Smooth muscle cell (in vitro differentiated cells): ENCODE measurements around the gene PLLP. TPM values are rescaled to one million over a fixed set of nuclear protein-coding genes. Genes with fewer than 3 reads are reported as not detected.

Experiments used
- DNase-seq: peaks from one replicate; lab custom pipeline; 2025; ENCODE audit not compliant: unreplicated experiment; lab: John Stamatoyannopoulos, UW
- H2AFZ ChIP-seq: fragments of 200-600 bp; sonication (generic); 2 replicates; pipeline ENCODE4 v1.6.0; 2016; ENCODE audit warnings: antibody characterized with exemption, low read depth, mild to moderate bottlenecking
- H3F3A ChIP-seq: fragments of 200-600 bp; sonication (generic); 2 replicates; pipeline ENCODE4 v1.6.0; 2017; ENCODE audit warnings: antibody characterized with exemption, low read depth
- H3K27ac ChIP-seq: fragments of 200-600 bp; sonication (generic); 2 replicates; pipeline ENCODE4 v1.5.1; 2016; ENCODE audit warnings: low read depth, mild to moderate bottlenecking
- H3K27me3 ChIP-seq: fragments of 200-600 bp; sonication (generic); 2 replicates; pipeline ENCODE4 v1.6.1; 2016; ENCODE audit warnings: low read depth, mild to moderate bottlenecking
- H3K36me3 ChIP-seq: fragments of 200-600 bp; sonication (generic); 2 replicates; pipeline ENCODE4 v1.5.1; 2016; ENCODE audit warnings: low read depth
- H3K4me1 ChIP-seq: fragments of 200-600 bp; sonication (generic); 2 replicates; pipeline ENCODE4 v1.5.1; 2016; ENCODE audit warnings: low read depth
- H3K4me2 ChIP-seq: fragments of 200-600 bp; sonication (generic); 2 replicates; pipeline ENCODE4 v1.6.0; 2016; ENCODE audit warnings: mild to moderate bottlenecking
- H3K4me3 ChIP-seq: fragments of 200-600 bp; sonication (generic); 2 replicates; pipeline ENCODE4 v1.5.1; 2016; ENCODE audit warnings: mild to moderate bottlenecking
- H3K79me2 ChIP-seq: fragments of 200-600 bp; sonication (generic); 2 replicates; pipeline ENCODE4 v1.6.0; 2016; ENCODE audit warnings: low read depth, mild to moderate bottlenecking
- H3K9ac ChIP-seq: fragments of 200-600 bp; sonication (generic); 2 replicates; pipeline ENCODE4 v1.6.0; 2016; ENCODE audit warnings: low read depth
- H3K9me3 ChIP-seq: fragments of 200-600 bp; sonication (generic); replicated peaks from 2 replicates; pipeline ENCODE4 v1.5.1; 2016; ENCODE audit warnings: low read depth
- H4K20me1 ChIP-seq: fragments of 200-600 bp; sonication (generic); 2 replicates; pipeline ENCODE4 v1.6.0; 2016; ENCODE audit warnings: low read depth
- WGBS: methylation state at CpG from one replicate; pipeline ENCODE4 v1.1.7; 2016; ENCODE audit warnings: low lambda C conversion rate; 5-methylcytosine and 5-hydroxymethylcytosine counted together
- polyA plus RNA-seq: library from polyadenylated mRNA; unstranded; fragments of >200 nt; fragmentation: Nextera tagmentation; extraction: Ambion mirVana; gene quantifications from 2 replicates; pipeline ENCODE4 v1.2.1, GENCODE V29; 2016
- total RNA-seq: library from RNA; depleted of rRNA; stranded (reverse); fragments of >200 nt; gene quantifications from 2 replicates; pipeline ENCODE4 v1.2.3, GENCODE V29; 2014
- TF ChIP-seq, protein P1 (sequence below): fragments of 200-600 bp; sonication (generic); IDR thresholded peaks from 2 replicates; pipeline ENCODE4 v1.5.1; 2017; ENCODE audit warnings: borderline replicate concordance, mild to moderate bottlenecking, antibody characterized with exemption; ENCODE audit not compliant: insufficient read depth, poor library complexity, severe bottlenecking

PLLP gene
- total and polyA plus RNA-seq, 2 experiments from 2014 or later, result 0.59 TPM; not detected in 1

DNA sequence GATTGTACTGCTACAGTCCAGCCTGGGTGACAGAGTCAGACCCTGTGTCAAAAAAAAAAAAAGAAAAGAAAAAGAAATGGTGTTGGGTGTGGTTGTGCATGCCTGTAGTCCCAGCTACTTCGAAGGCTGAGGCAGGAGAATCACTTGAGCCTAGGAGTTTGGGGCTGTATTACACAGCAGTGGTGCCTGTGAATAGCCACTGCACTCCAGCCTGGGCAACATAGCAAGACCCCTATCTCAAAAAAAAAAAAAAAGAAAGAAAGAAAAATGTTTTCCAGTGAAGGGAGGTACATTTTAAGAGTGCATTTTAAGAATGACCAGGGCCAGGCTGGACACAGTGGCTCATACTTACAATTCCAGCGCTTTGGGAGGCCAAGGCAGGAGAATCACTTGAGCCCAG is 33.1 kb downstream of the PLLP start:
- H3F3A ChIP-seq, result no peaks in the 10 kb centered on the region
- no peak overlapping the region for H3K9ac ChIP-seq
- no peak overlapping the region for H2AFZ ChIP-seq
- H3K9me3 ChIP-seq, result no peaks in the 10 kb centered on the region
- H3K27me3 ChIP-seq, result no peaks in the 10 kb centered on the region
- no peak overlapping the region for H3K4me3 ChIP-seq
- H3K79me2 ChIP-seq, result peaks cover 2% of the 10 kb centered on the region
- no peaks in the 10 kb centered on the region for H3K4me1 ChIP-seq
- no peak overlapping the region for H3K4me2 ChIP-seq
- H3K27ac ChIP-seq, result no peak overlapping the region
- H3K36me3 ChIP-seq, result peaks cover 8% of the 10 kb centered on the region
- TF ChIP-seq, protein P1, sequence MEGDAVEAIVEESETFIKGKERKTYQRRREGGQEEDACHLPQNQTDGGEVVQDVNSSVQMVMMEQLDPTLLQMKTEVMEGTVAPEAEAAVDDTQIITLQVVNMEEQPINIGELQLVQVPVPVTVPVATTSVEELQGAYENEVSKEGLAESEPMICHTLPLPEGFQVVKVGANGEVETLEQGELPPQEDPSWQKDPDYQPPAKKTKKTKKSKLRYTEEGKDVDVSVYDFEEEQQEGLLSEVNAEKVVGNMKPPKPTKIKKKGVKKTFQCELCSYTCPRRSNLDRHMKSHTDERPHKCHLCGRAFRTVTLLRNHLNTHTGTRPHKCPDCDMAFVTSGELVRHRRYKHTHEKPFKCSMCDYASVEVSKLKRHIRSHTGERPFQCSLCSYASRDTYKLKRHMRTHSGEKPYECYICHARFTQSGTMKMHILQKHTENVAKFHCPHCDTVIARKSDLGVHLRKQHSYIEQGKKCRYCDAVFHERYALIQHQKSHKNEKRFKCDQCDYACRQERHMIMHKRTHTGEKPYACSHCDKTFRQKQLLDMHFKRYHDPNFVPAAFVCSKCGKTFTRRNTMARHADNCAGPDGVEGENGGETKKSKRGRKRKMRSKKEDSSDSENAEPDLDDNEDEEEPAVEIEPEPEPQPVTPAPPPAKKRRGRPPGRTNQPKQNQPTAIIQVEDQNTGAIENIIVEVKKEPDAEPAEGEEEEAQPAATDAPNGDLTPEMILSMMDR, result no peak
- no peak for DNase-seq
- no peaks in the 10 kb centered on the region for H4K20me1 ChIP-seq
- WGBS, result 100% methylated on average over 2 of the region's 2 CpGs

DNA sequence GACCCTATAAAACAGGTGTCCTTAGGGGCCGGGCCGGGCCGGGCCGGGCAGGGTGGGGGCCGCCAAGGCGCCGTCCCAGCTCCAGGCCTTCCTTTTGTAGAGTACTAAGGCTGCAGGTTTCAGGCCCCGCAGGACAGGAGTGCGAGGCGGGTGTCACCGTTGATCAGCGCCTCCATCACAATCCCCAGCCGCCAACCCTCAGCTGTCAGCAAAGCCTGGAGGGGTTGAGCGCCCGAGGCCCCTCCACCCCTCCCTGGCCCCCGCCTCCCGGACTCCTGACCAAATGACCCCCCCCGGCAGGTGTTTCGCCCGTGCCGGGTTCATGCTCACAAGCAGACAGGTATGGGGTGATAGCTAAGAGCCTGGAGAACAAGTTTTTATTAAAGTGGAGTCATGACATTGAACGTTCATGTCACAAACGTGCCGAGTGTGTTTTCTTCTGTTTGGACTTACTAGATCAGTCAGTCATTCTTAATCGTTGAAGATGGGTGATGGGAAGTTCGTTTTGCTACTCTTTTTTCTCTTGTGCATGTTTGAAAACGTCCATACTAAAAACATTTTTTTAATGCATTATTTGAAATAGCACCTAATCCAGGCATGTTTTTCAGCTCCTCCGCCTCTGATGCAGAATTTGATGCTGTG is 38.9 kb downstream of the PLLP start:
- DNase-seq, result no peak
- Histone ChIP-seq H4K20me1 (no peaks in the 10 kb centered on the region), H3K4me2 (peak overlapping the region; percentile 97), H3K9me3 (no peaks in the 10 kb centered on the region), H3K79me2 (peaks cover 14% of the 10 kb centered on the region), H3K9ac (peak overlapping the region; percentile 85), H2AFZ (peak overlapping the region; percentile 81), H3K36me3 (peaks cover 8% of the 10 kb centered on the region), H3F3A (peaks cover 21% of the 10 kb centered on the region), H3K4me3 (peak overlapping the region; percentile 88), H3K27ac (peak overlapping the region; percentile 66), H3K4me1 (peaks cover 4% of the 10 kb centered on the region), H3K27me3 (no peaks in the 10 kb centered on the region)
- TF ChIP-seq, protein P1, result no peak
- 8% methylated on average over 28 of the region's 28 CpGs for WGBS

DNA sequence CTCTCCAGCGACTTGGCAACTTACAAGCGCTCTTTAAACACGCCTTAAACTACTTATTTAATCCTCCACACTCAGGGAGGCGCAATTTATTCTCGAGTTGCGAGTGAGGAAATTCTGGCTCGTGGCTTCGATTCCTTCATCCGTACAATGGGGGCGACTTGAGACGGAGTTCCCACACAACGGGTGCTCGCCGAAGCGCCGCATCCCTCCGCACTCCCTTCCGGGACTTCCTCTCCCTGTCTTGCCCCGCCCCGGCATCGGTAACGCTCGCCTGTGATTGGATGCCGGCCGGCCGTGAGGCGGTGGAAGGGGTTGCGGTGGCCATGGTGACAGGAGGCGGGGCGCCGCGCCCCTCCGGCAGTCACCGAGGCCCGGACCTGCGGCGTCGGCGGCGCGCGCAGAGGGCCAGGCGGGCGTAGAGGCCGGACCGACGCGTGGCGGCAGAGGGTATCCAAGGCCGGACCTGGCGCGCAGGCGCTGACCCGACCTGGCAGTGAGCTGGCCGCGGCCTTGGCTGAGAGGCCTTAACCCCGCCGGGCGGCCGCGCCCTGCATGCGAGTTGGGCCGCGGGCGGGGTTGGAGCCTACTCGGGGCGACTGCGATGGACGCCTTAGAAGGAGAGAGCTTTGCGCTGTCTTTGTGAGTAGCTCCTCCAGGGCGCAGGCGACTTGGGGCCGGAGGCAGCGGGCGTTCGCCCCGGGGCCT is 39.6 kb downstream of the PLLP start, which contains the start of gene ARL2BP:
TSS of gene ARL2BP (plus strand) at position 493 of the 705 bp plus-strand sequence. CDS start at position 602, 109 bp downstream.
- under 1% methylated on average over 66 of the region's 77 CpGs for WGBS
- TF ChIP-seq, protein P1, result no peak
- Histone ChIP-seq H4K20me1 (no peaks in the 10 kb centered on the region), H3K36me3 (peaks cover 8% of the 10 kb centered on the region), H3K27ac (peak within 1 kb of the TSS; percentile 70), H2AFZ (peak within 1 kb of the TSS; percentile 83), H3K9ac (peak within 1 kb of the TSS; percentile 85), H3F3A (peaks cover 28% of the 10 kb centered on the region), H3K9me3 (no peaks in the 10 kb centered on the region), H3K4me2 (peak within 1 kb of the TSS; percentile 97), H3K79me2 (peaks cover 14% of the 10 kb centered on the region), H3K4me1 (peaks cover 4% of the 10 kb centered on the region), H3K27me3 (no peaks in the 10 kb centered on the region), H3K4me3 (peak within 1 kb of the TSS; percentile 88)
- peak; percentile 84 for DNase-seq
